ENCODE measurements around the gene NCAM1.

NCAM1 gene

GRCh38 chr11:113222241-113222640, 261.0 kb downstream of the NCAM1 start:
- no peak for DNase-seq

- no peak for DNase-seq
Measured at GRCh38 chr11:113234888-113235287, 273.7 kb downstream of the NCAM1 start.

- no peak for DNase-seq
Measured at GRCh38 chr11:113237261-113237660, 276.0 kb downstream of the NCAM1 start.

GRCh38 chr11:113238721-113239120, 277.5 kb downstream of the NCAM1 start:
- DNase-seq, result no peak

GRCh38 chr11:113240389-113240788, 279.2 kb downstream of the NCAM1 start:
- DNase-seq, result peak; percentile 27

- DNase-seq, result no peak
Measured at GRCh38 chr11:113240790-113241635, 279.8 kb downstream of the NCAM1 start.

- DNase-seq, result no peak
Measured at GRCh38 chr11:113241636-113242054, 280.4 kb downstream of the NCAM1 start.

GRCh38 chr11:113242060-113242459, 280.8 kb downstream of the NCAM1 start:
- no peak for DNase-seq

GRCh38 chr11:113242767-113243397, 281.7 kb downstream of the NCAM1 start:
- no peak for DNase-seq

GRCh38 chr11:113243696-113244095, 282.5 kb downstream of the NCAM1 start:
- no peak for DNase-seq

- no peak for DNase-seq
Measured at GRCh38 chr11:113245216-113245615, 284.0 kb downstream of the NCAM1 start.

GRCh38 chr11:113247221-113247620, 286.0 kb downstream of the NCAM1 start:
- no peak for DNase-seq

- DNase-seq, result no peak
Measured at GRCh38 chr11:113247966-113248365, 286.7 kb downstream of the NCAM1 start.

GRCh38 chr11:113248702-113249490, 287.7 kb downstream of the NCAM1 start:
- no peak for DNase-seq

GRCh38 chr11:113249491-113249763, 288.2 kb downstream of the NCAM1 start:
- no peak for DNase-seq

- DNase-seq, result no peak
Measured at GRCh38 chr11:113249786-113250185, 288.6 kb downstream of the NCAM1 start.

GRCh38 chr11:113251281-113251680, 290.1 kb downstream of the NCAM1 start:
- DNase-seq, result no peak

- DNase-seq, result no peak
Measured at GRCh38 chr11:113253406-113253805, 292.2 kb downstream of the NCAM1 start.

- DNase-seq, result no peak
Measured at GRCh38 chr11:113255096-113255495, 293.9 kb downstream of the NCAM1 start.

GRCh38 chr11:113255741-113256140, 294.5 kb downstream of the NCAM1 start:
- no peak for DNase-seq

- no peak for DNase-seq
Measured at GRCh38 chr11:113256431-113257202, 295.4 kb downstream of the NCAM1 start.

- no peak for DNase-seq
Measured at GRCh38 chr11:113260096-113260425, 298.8 kb downstream of the NCAM1 start.

- DNase-seq, result no peak
Measured at GRCh38 chr11:113260541-113260940, 299.3 kb downstream of the NCAM1 start.

Measured in NCI-H1092 treated with DMSO at 0.1 percent for 48 hours (cell line).